Keratinocyte (primary cell): Measurements from ENCODE around the gene TNC. TPM values are rescaled to one million over a fixed set of nuclear protein-coding genes. Genes with fewer than 3 reads are reported as not detected.

Source experiments
- DNase-seq: peaks from one replicate; pipeline ENCODE4 v3.0.0-alpha.2; 2011; ENCODE audit warnings: low read depth, missing footprints, low spot score
- FAIRE-seq: peaks from 2 replicates; lab custom pipeline; 2011; peaks lifted over from hg19 to GRCh38; lab: Jason Lieb, UNC
- H2AFZ ChIP-seq: 2 replicates; pipeline ENCODE4 v1.6.0; 2012; ENCODE audit warnings: low read length, control low read depth, inconsistent platforms; ENCODE audit not compliant: control insufficient read depth
- H3K27ac ChIP-seq: 2 replicates; pipeline ENCODE4 v1.5.1; 2011; ENCODE audit warnings: low read length; ENCODE audit not compliant: control insufficient read depth, insufficient read depth
- H3K27me3 ChIP-seq: 3 replicates; pipeline ENCODE4 v1.6.0; 2011; ENCODE audit warnings: low read length; ENCODE audit not compliant: control insufficient read depth, insufficient read depth; ENCODE audit errors: extremely low read depth
- H3K36me3 ChIP-seq, 2 experiments: 2 replicates in 1 of 2; 3 replicates in 1 of 2; pipeline ENCODE4 v1.5.1; 2011; ENCODE audit warnings: low read length in 2 of 2, mild to moderate bottlenecking in 1 of 2; ENCODE audit not compliant: control insufficient read depth in 2 of 2, insufficient read depth in 2 of 2; ENCODE audit errors: extremely low read depth in 1 of 2
- H3K4me1 ChIP-seq: 3 replicates; pipeline ENCODE4 v1.5.1; 2011; ENCODE audit warnings: low read length; ENCODE audit not compliant: control insufficient read depth, insufficient read depth; ENCODE audit errors: extremely low read depth
- H3K4me2 ChIP-seq: 3 replicates; pipeline ENCODE4 v1.6.0; 2011; ENCODE audit warnings: low read depth, low read length; ENCODE audit not compliant: control insufficient read depth, insufficient read depth; ENCODE audit errors: extremely low read depth
- H3K4me3 ChIP-seq, 3 experiments: fragments of 200-600 bp in 1 of 3; sonication (generic) in 1 of 3; 2 replicates in 2 of 3; 3 replicates in 1 of 3; pipeline ENCODE4 v1.5.1; 2011 to 2016; ENCODE audit warnings: low read length in 3 of 3, mild to moderate bottlenecking in 3 of 3, control low read depth in 2 of 3, inconsistent platforms in 1 of 3, low read depth in 1 of 3, mixed read lengths in 1 of 3, mixed run types in 1 of 3, moderate library complexity in 1 of 3; ENCODE audit not compliant: control insufficient read depth in 2 of 3, insufficient read depth in 2 of 3; ENCODE audit errors: extremely low read depth in 1 of 3
- H3K79me2 ChIP-seq: 2 replicates; pipeline ENCODE4 v1.6.0; 2012; ENCODE audit warnings: low read length; ENCODE audit not compliant: control insufficient read depth, insufficient read depth
- H3K9ac ChIP-seq: 3 replicates; pipeline ENCODE4 v1.6.0; 2011; ENCODE audit warnings: low read length; ENCODE audit not compliant: control insufficient read depth, insufficient read depth; ENCODE audit errors: extremely low read depth
- H3K9me1 ChIP-seq: 3 replicates; pipeline ENCODE4 v1.6.0; 2011; ENCODE audit warnings: low read length; ENCODE audit not compliant: control insufficient read depth, insufficient read depth; ENCODE audit errors: extremely low read depth
- H3K9me3 ChIP-seq: 2 replicates; pipeline ENCODE4 v1.5.1; 2012; ENCODE audit warnings: low read depth, low read length; ENCODE audit not compliant: control insufficient read depth
- H4K20me1 ChIP-seq: 3 replicates; pipeline ENCODE4 v1.6.0; 2011; ENCODE audit warnings: low read length; ENCODE audit not compliant: control insufficient read depth, insufficient read depth; ENCODE audit errors: extremely low read depth
- EZH2 ChIP-seq: IDR thresholded peaks from one replicate; pipeline ENCODE4 v1.6.1; 2012; ENCODE audit warnings: inconsistent platforms, mild to moderate bottlenecking, low read length, moderate library complexity
- dilution Hi-C: fragments of 300-500 bp; cut with MboI; formaldehyde crosslinking; loops from one replicate; pipeline ENCODE4 v1.7.0; 2020; ENCODE audit warnings: low sequenced_read_pairs; ENCODE audit not compliant: extremely low pct_ligation_motif_present
- polyA plus RNA-seq, 5 experiments: library from polyadenylated mRNA; depleted of rRNA in 3 of 5; stranded (reverse) in 3 of 5; stranded (forward) in 1 of 5; unstranded in 1 of 5; fragments of >200 nt; gene quantifications; 1 replicate in 1 of 5; 2 replicates in 3 of 5; 3 replicates in 1 of 5; pipeline versions ENCODE4 v1.2.1 to v1.2.3, GENCODE V29; 2011 to 2012; ENCODE audit warnings: missing spikeins in 2 of 5, low read depth in 1 of 5, low replicate concordance in 1 of 5
- TF ChIP-seq, protein P1 (sequence below), 3 experiments: IDR thresholded peaks in 1 of 3; conservative IDR thresholded peaks in 1 of 3; optimal IDR thresholded peaks in 1 of 3; 2 replicates in 2 of 3; 3 replicates in 1 of 3; pipeline versions ENCODE3 to v1.5.1; 2011; ENCODE audit warnings: low read length in 3 of 3, mild to moderate bottlenecking in 3 of 3, moderate library complexity in 2 of 3, control low read depth in 1 of 3, inconsistent platforms in 1 of 3; ENCODE audit not compliant: insufficient read depth in 2 of 3; ENCODE audit errors: extremely low read depth in 1 of 3

Gene TNC
- polyA plus RNA-seq, 1 donor (not counting 4 experiments of a cell fraction or from before 2014, with no cell fraction given) = 58.7 TPM

DNA sequence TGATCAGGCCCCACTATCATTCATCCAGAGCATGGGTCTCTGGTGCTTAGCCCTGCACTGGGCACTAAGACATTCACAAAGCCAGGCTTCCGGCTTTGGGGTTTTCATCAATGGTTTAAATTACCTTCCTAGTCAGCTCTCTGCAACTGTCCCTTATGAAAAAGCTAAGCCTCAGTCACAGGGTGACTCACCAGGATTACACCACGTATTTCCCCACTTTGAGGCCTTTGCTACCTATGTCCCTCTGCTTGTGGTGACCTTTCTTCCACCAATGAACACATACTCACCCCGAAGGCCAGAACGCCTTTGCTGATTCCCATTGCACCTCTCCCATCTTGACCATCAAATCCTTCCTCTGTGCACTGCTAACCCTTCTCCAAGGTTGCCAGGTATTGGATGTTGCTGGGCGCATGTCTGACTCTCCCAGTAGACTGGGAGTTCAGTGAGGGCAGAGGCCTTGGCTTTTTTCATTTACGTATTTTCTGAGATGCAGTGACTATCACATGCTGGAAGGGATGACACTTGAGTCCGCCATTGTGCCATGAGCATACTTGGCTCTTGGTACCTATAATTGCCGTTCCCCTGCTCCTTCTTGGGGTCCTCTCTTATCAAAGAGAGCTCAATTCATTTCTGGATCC lies 128.9 kb downstream of the TNC start:
- dilution Hi-C loops = no loop called here
- no peak for TF ChIP-seq EZH2
- TF ChIP-seq, protein P1, sequence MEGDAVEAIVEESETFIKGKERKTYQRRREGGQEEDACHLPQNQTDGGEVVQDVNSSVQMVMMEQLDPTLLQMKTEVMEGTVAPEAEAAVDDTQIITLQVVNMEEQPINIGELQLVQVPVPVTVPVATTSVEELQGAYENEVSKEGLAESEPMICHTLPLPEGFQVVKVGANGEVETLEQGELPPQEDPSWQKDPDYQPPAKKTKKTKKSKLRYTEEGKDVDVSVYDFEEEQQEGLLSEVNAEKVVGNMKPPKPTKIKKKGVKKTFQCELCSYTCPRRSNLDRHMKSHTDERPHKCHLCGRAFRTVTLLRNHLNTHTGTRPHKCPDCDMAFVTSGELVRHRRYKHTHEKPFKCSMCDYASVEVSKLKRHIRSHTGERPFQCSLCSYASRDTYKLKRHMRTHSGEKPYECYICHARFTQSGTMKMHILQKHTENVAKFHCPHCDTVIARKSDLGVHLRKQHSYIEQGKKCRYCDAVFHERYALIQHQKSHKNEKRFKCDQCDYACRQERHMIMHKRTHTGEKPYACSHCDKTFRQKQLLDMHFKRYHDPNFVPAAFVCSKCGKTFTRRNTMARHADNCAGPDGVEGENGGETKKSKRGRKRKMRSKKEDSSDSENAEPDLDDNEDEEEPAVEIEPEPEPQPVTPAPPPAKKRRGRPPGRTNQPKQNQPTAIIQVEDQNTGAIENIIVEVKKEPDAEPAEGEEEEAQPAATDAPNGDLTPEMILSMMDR (optimal IDR thresholded peaks at IDR 0.05 in 1 of 3, IDR thresholded peaks at IDR 0.05 in 1 of 3, conservative IDR thresholded peaks at IDR 0.05 in 1 of 3; ENCODE audit: extremely low read depth in 1 of 3, insufficient read depth in 2 of 3, low read length in 3 of 3) = no peak
- no peak for FAIRE-seq

DNA sequence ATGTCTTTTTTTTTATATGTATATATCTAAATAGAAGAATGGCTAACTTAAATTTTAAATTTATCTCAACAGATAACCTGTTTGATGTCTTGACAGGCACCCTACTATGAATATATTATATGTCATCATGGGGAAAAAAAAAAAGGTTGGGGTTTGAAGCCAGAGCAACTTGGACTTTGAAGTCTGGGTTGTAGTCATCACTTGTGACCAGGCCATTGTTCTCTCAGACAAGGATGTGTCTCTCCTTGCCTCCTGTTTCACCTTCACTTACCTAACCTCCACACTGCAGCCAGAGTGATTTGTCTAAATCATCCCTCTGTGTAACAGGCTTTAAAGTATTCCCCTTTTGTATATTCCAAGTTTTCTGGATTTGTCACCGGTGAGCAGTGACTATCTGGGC lies 130.8 kb downstream of the TNC start:
- Histone ChIP-seq H3K27ac (no peak overlapping the region), H4K20me1 (no peaks in the 10 kb centered on the region), H3K9ac (no peak overlapping the region), H3K4me2 (no peak overlapping the region), H3K36me3 (no peaks in the 10 kb centered on the region), H3K4me1 (no peaks in the 10 kb centered on the region), H3K9me3 (no peaks in the 10 kb centered on the region), H3K9me1 (no peaks in the 10 kb centered on the region), H3K4me3 (no peak overlapping the region), H2AFZ (no peak overlapping the region), H3K27me3 (peaks cover 19% of the 10 kb centered on the region), H3K79me2 (no peaks in the 10 kb centered on the region)
- TF ChIP-seq, protein P1 (optimal IDR thresholded peaks at IDR 0.05 in 1 of 3, IDR thresholded peaks at IDR 0.05 in 1 of 3, conservative IDR thresholded peaks at IDR 0.05 in 1 of 3; ENCODE audit: extremely low read depth in 1 of 3, insufficient read depth in 2 of 3, low read length in 3 of 3) = no peak
- TF ChIP-seq EZH2 = no peak
- dilution Hi-C loops = no loop called here
- FAIRE-seq (peak; percentile 13), DNase-seq (no peak)

More for the DNA sequence above, 128.9 kb downstream of the TNC start:
- Histone ChIP-seq H4K20me1 (no peaks in the 10 kb centered on the region), H3K36me3 (no peaks in the 10 kb centered on the region), H3K79me2 (no peaks in the 10 kb centered on the region), H2AFZ (no peak overlapping the region), H3K9ac (no peak overlapping the region), H3K4me3 (no peak overlapping the region), H3K4me1 (no peaks in the 10 kb centered on the region), H3K9me1 (no peaks in the 10 kb centered on the region), H3K9me3 (no peaks in the 10 kb centered on the region), H3K4me2 (no peak overlapping the region), H3K27me3 (peaks cover 23% of the 10 kb centered on the region), H3K27ac (no peak overlapping the region)
- DNase-seq = no peak
